NCI-H2029 (cell line): ENCODE results near the gene HPCAL4.

Experiments
- DNase-seq: peaks from one replicate; lab custom pipeline; 2025; lab: John Stamatoyannopoulos, UW

Gene HPCAL4

GRCh38 chr1:39676948-39677548, 14.2 kb downstream of the HPCAL4 start:
- DNase-seq: no peak

- DNase-seq: peak; percentile 96
Observed at GRCh38 chr1:39675220-39675619, 16.0 kb downstream of the HPCAL4 start.

GRCh38 chr1:39673215-39673614, 18.0 kb downstream of the HPCAL4 start:
- DNase-seq: no peak

- no peak for DNase-seq
Observed at GRCh38 chr1:39672551-39672947, 18.7 kb downstream of the HPCAL4 start.

- peak; percentile 83 for DNase-seq
Observed at GRCh38 chr1:39671793-39672550, 19.3 kb downstream of the HPCAL4 start, which contains the start of gene NT5C1A. TSS of gene NT5C1A (minus strand) at chr1:39672107. CDS start at chr1:39672038, 69 bp downstream.

GRCh38 chr1:39671433-39671792, 19.8 kb downstream of the HPCAL4 start:
- peak; percentile 83 for DNase-seq

- no peak for DNase-seq
Observed at GRCh38 chr1:39670689-39671088, 20.5 kb downstream of the HPCAL4 start.

- DNase-seq: no peak
Observed at GRCh38 chr1:39668894-39669293, 22.3 kb downstream of the HPCAL4 start.

GRCh38 chr1:39668111-39668510, 23.1 kb downstream of the HPCAL4 start:
- DNase-seq: no peak

GRCh38 chr1:39666772-39667171, 24.5 kb downstream of the HPCAL4 start:
- no peak for DNase-seq

- no peak for DNase-seq
Observed at GRCh38 chr1:39663559-39663958, 27.7 kb downstream of the HPCAL4 start.

GRCh38 chr1:39662861-39663260, 28.4 kb downstream of the HPCAL4 start:
- DNase-seq: no peak

- DNase-seq: no peak
Observed at GRCh38 chr1:39659538-39659937, 31.7 kb downstream of the HPCAL4 start.

GRCh38 chr1:39659110-39659509, 32.1 kb downstream of the HPCAL4 start:
- no peak for DNase-seq

GRCh38 chr1:39657923-39658485, 33.2 kb downstream of the HPCAL4 start:
- DNase-seq: peak; percentile 99

GRCh38 chr1:39657402-39657801, 33.8 kb downstream of the HPCAL4 start:
- no peak for DNase-seq

GRCh38 chr1:39656391-39656790, 34.8 kb downstream of the HPCAL4 start:
- no peak for DNase-seq

GRCh38 chr1:39655578-39656268, 35.5 kb downstream of the HPCAL4 start:
- DNase-seq: no peak

GRCh38 chr1:39654291-39654690, 36.9 kb downstream of the HPCAL4 start:
- DNase-seq: no peak

- peak; percentile 100 for DNase-seq
Observed at GRCh38 chr1:39653546-39654031, 37.6 kb downstream of the HPCAL4 start.

GRCh38 chr1:39652554-39652953, 38.7 kb downstream of the HPCAL4 start:
- DNase-seq: no peak

- DNase-seq: no peak
Observed at GRCh38 chr1:39652105-39652504, 39.1 kb downstream of the HPCAL4 start.

GRCh38 chr1:39650431-39650830, 40.8 kb downstream of the HPCAL4 start:
- DNase-seq: peak; percentile 100
